GM21515 (cell line): Measurements from ENCODE around the gene DEGS1.
"Not testable (repeated sequence)": the region's sequence is repeated elsewhere in the genome, so short reads cannot be mapped to it uniquely, and the experiment has no call there.

Experiments used
- ATAC-seq: cut with Tn5 transposase; IDR thresholded peaks from one replicate; pipeline ENCODE4 v1.9.1; 2021; ENCODE audit not compliant: unreplicated experiment

Gene DEGS1

DNA sequence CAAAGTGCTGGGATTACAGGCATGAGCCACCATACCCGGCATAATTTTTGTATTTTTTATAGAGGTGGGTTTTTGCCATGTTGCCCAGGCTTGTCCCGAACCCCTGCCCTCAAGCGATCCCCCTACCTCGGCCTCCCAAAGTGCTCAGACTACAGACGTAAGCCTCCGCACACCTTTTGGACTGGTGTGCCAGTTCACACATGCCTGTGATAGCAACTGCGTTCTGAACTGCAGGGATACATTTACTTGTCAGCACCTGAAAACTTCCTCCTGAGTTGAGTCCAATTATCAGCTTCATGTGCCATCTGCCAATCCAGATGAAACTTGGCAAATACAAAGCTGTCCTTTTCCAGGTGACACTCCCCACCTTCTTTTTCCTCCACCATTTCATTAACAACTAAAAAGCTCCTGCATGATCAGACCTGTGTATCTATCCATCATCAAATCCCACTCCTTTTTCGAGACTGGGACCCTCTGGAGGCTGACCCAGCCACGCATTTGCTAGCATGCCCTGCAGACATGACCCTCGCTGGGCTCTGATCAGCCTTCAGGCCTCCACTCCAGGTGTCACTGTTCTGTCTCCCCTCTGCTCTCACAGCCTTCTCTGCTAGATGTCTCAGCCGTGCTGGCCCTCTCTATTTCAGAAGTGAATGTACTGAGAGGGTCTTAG lies 2.1 kb upstream of the DEGS1 start:
- no peak for ATAC-seq

- no peak for ATAC-seq
Measured at GRCh38 chr1:224181453-224181810, 1.6 kb upstream of the DEGS1 start.

DNA sequence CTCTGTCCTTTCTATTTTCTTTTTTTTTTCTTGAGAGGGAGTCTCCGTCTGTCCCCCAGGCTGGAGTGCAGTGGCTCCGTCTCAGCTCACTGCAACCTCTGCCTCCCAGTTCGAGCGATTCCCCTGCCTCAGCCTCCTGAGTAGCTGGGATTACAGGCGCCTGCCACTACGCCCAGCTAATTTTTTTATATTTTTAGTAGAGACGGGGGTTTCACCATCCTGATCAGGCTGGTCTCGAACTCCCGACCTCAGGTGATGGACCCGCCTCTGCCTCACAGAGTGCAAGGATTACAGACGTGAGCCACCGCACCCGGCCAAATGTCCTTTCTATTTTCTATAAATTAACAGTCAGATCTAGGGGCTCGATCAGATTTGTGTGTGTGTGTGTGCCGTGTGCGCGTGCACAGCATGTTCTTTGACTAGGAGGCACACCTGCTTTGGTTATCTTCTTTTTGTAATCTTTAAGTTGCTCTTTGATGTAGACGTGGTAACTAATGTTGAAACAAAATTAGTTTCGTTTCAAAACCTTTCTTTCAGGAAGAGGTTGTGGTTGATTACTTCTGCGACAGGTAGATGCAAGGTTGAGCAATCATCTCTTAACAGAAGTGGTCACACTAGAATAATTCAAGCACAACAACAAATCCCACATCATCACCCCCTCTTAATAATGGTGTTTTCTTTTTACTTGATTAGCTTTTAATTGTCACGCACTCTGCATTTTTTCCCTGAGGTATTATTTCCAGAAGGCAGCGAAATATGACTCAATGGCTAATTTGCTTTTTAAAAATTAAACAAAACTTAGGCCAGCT lies 779 bp upstream of the DEGS1 start:
- peak; percentile 43 for ATAC-seq

DNA sequence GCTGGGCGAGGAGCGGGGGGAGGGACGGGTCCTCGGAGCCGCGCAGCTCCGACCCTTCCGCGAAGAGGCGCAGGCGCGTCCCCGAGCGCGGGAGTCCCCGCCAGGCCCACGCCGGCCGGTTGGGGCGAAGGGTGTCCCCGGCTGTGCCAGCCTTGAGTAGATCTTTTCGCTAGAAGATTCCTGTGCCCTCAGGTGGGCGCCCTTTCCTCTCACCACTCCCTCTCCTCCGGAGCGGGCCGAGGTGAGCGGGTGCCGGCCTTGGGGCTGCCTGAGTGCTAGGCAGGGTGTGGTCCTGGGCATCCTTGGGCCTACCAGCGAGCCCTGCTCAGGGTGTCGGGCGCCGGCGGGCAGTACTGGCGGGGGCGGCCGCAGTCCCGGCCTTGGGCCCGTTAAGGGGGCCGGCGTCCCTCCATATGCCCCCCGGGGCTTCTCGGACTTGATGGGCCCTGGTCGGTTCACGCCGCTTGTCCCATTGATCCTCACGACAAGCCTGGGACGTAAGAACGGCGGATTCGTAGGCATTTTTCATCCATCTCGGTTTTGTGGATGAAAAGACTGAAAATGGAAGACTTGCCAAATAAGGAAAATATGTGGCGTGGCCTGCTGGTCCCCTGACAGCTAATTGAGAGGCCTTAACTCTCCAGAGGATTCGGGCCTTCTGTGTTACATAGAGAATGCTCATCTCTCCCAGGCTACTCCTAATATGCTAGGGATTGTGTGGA lies 712 bp downstream of the DEGS1 start:
- peak; percentile 42 for ATAC-seq

DNA sequence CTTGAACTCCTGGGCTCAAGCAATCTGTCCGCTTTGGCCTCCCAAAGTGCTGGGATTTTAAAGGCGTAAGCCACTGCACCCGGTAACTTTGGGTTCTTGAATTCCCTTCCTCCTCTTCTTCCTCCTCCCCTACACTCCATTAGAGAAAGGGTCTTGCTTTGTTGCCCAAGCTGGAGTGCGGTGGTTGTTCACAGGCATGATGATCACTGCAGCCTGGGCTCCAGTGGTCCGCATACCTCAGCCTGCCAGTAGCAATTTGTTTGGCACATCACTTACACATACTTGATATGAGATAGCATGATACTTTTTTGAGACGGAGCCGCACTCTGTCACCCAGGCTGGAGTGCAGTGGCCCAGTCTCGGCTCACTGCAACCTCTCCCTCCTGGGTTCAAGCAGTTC lies 2.2 kb downstream of the DEGS1 start:
- ATAC-seq: no peak

DNA sequence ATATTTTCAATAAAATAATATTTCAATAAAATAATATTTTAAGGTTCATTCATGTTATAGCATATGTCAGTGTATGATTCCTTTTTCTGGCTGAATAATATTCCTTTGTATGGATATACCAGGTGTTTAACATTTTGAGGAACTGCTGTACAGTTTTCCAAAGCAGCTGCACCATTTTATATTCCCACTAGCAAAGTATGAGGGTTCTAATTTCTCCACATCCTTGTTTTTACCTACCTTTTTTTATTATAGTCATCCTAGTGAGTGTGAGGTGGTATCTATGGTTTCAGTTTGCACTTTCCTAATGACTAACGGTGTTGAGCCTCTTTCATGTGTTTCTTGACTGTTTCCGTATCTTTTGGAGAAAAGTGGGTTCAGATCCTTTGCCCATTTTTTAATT lies 5.2 kb downstream of the DEGS1 start:
- ATAC-seq: no peak

- ATAC-seq: no peak
Measured at GRCh38 chr1:224189561-224189960, 6.5 kb downstream of the DEGS1 start.

DNA sequence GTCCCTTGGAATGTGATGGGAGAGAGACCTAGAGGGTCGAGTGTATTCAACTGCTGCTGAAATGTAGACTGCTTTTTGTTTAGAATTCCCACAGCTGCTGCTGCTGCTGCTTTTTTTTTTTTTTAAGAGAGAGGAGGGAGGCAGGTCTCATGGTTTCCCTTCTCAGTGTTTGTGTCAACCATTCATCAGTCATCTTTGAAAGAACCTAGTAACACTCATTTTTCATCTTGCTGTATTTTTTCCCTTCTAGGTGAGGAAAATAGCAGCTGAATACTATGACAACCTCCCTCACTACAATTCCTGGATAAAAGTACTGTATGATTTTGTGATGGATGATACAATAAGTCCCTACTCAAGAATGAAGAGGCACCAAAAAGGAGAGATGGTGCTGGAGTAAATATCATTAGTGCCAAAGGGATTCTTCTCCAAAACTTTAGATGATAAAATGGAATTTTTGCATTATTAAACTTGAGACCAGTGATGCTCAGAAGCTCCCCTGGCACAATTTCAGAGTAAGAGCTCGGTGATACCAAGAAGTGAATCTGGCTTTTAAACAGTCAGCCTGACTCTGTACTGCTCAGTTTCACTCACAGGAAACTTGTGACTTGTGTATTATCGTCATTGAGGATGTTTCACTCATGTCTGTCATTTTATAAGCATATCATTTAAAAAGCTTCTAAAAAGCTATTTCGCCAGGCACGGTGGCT lies 9.2 kb downstream of the DEGS1 start:
- no peak for ATAC-seq

DNA sequence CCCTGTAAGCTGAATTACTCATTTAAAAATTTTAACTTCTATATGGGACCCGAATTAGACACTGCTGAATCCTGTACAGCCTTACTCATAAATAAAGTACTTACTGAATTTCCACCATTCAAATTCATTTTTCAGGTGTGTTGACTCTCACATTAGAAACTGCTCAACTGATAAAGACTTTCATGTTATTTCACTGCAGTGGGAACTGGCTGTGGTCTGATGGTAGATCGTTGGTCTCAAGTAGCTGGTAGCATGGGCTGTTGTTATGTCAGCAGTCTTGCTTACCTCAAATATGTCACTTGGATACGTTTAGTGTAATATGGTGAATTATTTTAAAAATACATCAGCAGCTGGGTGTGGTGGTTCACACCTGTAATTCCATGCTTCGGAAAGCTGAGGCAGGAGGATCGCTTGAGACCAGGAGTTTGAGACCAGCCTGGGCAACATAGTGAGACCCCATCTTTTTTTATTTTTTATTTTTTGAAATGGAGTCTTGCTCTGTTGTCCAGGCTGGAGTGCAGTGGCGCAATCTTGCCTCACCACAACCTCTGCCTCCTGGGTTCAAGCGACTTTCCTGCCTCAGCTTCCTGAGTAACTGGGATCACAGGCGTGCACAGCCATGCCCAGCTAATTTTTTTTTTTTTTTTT lies 10.4 kb downstream of the DEGS1 start:
- ATAC-seq: no peak

- no peak for ATAC-seq
Measured at GRCh38 chr1:224196813-224197600, 14.0 kb downstream of the DEGS1 start.

DNA sequence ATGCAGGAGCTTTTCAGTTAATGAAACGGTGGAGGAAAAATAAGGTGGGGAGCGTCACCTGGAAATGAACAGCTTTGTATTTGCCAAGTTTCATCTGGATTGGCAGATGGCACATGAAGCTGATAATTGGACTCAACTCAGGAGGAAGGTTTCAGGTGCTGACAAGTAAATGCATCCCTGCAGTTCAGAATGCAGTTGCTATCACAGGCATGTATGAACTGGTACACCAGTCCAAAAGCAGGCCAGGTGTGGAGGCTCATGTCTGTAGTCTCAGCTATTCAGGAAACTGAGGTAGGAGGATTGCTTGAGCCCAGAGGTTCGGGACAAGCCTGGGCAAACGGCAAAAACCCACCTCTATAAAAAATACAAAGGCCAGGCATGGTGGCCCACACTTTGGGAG lies 15.5 kb downstream of the DEGS1 start:
- no peak for ATAC-seq

DNA sequence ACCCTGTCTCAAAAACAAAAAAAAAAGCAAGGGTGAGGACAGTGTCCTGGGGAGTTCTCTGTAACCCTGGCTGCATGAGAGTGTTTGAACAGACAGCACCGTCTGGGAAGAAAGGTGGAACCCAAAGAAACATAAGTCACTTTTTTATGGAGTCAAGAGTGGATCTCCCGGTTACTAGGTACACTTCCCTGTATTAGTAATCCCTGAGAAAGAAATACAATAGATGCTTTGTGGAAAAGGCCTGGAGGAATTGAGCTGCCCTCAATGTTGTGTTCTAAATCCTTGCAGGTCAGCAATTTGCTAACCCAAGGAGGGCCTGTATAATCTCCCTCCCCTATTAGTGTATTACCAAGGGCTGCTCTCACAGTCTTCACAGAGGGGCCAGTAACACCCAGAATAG lies 16.6 kb downstream of the DEGS1 start:
- ATAC-seq: no peak

GRCh38 chr1:224201383-224201782 lies 18.3 kb downstream of the DEGS1 start:
- ATAC-seq: no peak

DNA sequence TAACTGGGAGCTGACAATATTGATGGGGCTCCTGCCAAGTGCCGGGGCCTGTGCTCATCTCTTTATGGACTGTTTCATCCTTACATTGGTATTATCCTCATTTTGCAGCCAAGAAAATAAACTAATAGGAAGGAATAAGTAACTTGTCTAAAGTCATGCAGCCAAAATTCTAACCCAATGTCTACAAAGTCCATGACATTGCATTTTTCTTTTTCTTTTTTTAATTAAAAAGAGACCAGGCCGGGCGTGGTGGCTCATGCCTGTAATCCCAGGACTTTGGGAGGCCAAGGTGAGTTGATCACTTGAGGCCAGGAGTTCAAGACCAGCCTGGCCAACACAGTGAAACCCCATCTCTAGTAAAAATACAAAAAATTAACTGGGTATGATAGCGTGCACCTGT lies 18.8 kb downstream of the DEGS1 start:
- no peak for ATAC-seq

- peak; percentile 67 for ATAC-seq
Measured at GRCh38 chr1:224203243-224204016, 20.4 kb downstream of the DEGS1 start.

DNA sequence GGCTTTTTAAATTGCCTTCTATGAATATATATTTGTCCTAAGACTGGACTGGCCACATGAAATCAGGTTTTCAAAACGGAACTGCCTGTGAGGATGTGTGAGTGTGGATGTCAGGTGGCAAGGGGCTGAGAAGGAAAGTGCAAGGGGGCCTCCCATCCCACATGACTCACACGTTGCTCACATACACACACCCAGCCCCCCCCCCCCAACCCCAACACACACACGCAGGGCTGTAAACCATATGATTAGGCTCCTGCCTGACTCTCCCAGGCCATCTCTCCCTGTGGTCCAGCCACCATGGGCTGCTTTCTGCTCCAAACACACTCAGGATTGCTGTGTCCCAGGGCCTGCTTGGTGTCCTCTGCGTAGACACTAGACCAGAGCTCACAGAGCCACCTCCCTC lies 22.4 kb downstream of the DEGS1 start:
- ATAC-seq: no peak

DNA sequence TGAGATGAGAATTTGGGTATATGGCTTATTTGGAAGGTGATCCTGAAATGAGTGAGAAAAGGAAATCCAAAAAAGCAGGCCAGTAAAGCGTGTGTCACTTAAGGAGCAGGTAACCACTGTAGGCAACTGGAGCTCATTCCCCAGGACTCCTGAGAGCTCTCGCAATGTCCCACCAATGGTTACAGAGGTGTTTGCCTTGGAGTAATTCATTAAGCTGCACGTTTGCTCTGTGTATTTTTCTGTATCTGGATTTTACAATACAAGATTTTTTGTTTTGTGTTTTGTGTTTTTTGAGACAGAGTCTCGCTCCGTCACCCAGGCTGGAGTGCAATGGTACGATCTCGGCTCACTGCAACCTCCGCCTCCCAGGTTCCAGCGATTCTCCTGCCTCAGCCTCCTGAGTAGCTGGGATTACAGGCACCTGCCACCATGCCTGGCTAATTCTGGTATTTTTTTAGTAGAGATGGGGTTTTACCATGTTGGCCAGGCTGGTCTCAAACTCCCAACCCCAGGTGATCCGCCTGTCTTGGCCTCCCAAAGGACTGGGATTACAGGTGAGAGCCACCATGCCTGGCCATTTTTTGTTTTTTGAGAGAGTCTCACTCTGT lies 23.0 kb downstream of the DEGS1 start:
- ATAC-seq: not testable (repeated sequence)

DNA sequence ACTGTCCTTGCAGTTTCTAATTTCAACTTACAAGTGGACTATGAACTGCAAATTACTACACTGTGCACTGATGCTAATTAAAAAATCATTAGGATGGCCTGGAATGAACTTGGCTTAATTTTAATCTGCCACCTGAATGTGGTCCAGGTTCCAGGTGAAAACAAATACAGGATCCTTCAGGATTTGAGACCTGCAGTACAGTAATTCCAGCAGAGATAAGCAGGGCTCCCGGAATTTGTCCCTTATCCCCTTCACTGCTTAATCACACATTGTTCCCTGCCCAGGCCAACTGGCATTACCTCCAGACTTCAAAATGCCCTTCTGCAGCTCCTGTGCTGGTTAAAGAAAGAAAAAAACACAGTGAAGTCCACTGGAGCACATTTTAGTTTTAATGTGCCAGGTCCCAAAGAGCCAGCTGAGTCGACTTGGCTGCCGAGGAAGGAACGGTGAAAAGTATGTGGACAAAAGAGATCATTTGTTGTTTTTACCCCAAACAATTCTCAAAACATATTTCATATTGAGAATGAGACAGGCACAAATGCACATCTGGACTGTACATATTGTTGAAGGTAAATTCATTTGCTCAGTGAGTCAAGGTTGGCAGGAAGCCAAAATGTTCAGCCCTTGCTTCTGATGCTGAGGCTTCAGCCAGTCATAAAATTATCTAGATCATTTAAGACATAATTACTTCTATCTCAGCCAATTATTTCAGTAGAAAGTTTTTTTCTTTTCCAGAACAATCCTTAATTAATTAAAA lies 28.3 kb downstream of the DEGS1 start:
- ATAC-seq: no peak
